PC-9 (cell line): ENCODE results near the gene RDH8. TPM values are rescaled to one million over a fixed set of nuclear protein-coding genes. Genes with fewer than 3 reads are reported as not detected.

ENCODE experiments used
- BruUV-seq: library from RNA; stranded (reverse); fragments of 400-500 nt; replicated peaks from 2 replicates; lab custom pipeline; 2021; lab: Mats Ljungman, UMichigan
- CTCF ChIA-PET: fragments of 300-600 bp; sonication (Branson Sonifier 250); formaldehyde crosslinking; loops from one replicate; lab custom pipeline; 2022; ENCODE audit warnings: antibody characterized with exemption; lab: Charles Lee
- POLR2A ChIA-PET: fragments of 300-600 bp; sonication (Branson Sonifier 250); formaldehyde crosslinking; loops from one replicate; lab custom pipeline; 2022; ENCODE audit warnings: antibody characterized with exemption; ENCODE audit not compliant: unreplicated experiment; lab: Charles Lee
- DNase-seq, 2 experiments: peaks; one replicate each; pipeline versions ENCODE4 v3.0.0 to v3.0.0-alpha.2; 2015 to 2022; ENCODE audit warnings: mixed read lengths in 1 of 2
- H2AFZ ChIP-seq: fragments of 200-600 bp; sonication (generic); 2 replicates; pipeline ENCODE4 v1.8.1; 2017; ENCODE audit warnings: antibody characterized with exemption
- H3F3A ChIP-seq: fragments of 200-600 bp; sonication (generic); 2 replicates; pipeline ENCODE4 v1.8.1; 2017; ENCODE audit warnings: antibody characterized with exemption, mild to moderate bottlenecking, low read depth; ENCODE audit not compliant: insufficient read depth
- H3K27ac ChIP-seq: fragments of 200-600 bp; sonication (generic); 2 replicates; pipeline ENCODE4 v1.6.1; 2016; ENCODE audit warnings: mixed run types
- H3K27me3 ChIP-seq: fragments of 200-600 bp; sonication (generic); 2 replicates; pipeline ENCODE4 v1.6.1; 2016; ENCODE audit warnings: low read depth, mixed run types; ENCODE audit not compliant: insufficient read depth
- H3K36me3 ChIP-seq: fragments of 200-600 bp; sonication (generic); 2 replicates; pipeline ENCODE4 v1.6.1; 2016; ENCODE audit warnings: low read depth, mixed run types
- H3K4me1 ChIP-seq: fragments of 200-600 bp; sonication (generic); replicated peaks from 2 replicates; pipeline ENCODE4 v1.6.1; 2016; ENCODE audit warnings: mixed run types; ENCODE audit not compliant: insufficient read depth
- H3K4me2 ChIP-seq: fragments of 200-600 bp; sonication (generic); 2 replicates; pipeline ENCODE4 v1.6.1; 2017; ENCODE audit warnings: mixed run types
- H3K4me3 ChIP-seq: fragments of 200-600 bp; sonication (generic); 2 replicates; pipeline ENCODE4 v1.6.1; 2016; ENCODE audit warnings: mixed run types
- H3K79me2 ChIP-seq: fragments of 200-600 bp; sonication (generic); 2 replicates; pipeline ENCODE4 v1.6.1; 2017; ENCODE audit warnings: low read depth, mixed run types
- H3K9me2 ChIP-seq: fragments of 200-600 bp; sonication (generic); 2 replicates; pipeline ENCODE4 v1.8.1; 2017; ENCODE audit warnings: mild to moderate bottlenecking; ENCODE audit not compliant: insufficient read depth
- H3K9me3 ChIP-seq: fragments of 200-600 bp; sonication (generic); 2 replicates; pipeline ENCODE4 v1.8.1; 2016; ENCODE audit warnings: low read depth; ENCODE audit not compliant: insufficient read depth
- H4K20me1 ChIP-seq: fragments of 200-600 bp; sonication (generic); 2 replicates; pipeline ENCODE4 v1.8.1; 2017; ENCODE audit not compliant: insufficient read depth
- EZH2 ChIP-seq: fragments of 200-600 bp; sonication (generic); IDR thresholded peaks from 2 replicates; pipeline ENCODE4 v1.8.0; 2017; ENCODE audit warnings: antibody characterized with exemption, low read depth
- intact Hi-C: fragments of 100-400 bp; cut with micrococcal nuclease; formaldehyde crosslinking; loops from one replicate; pipeline ENCODE4 v1.10.0; 2022; ENCODE audit not compliant: unreplicated experiment
- total RNA-seq: library from RNA; stranded (reverse); gene quantifications from 2 replicates; pipeline ENCODE4 v1.2.3, GENCODE V29; 2021
- TF ChIP-seq, protein P1 (sequence below): fragments of 200-600 bp; sonication (generic); conservative IDR thresholded peaks from 2 replicates; pipeline ENCODE4 v1.6.1; 2017; ENCODE audit warnings: mixed run types, antibody characterized with exemption, mild to moderate bottlenecking, moderate library complexity

The RDH8 gene
- total RNA-seq, 1 experiment from 2014 or later, result not detected

DNA sequence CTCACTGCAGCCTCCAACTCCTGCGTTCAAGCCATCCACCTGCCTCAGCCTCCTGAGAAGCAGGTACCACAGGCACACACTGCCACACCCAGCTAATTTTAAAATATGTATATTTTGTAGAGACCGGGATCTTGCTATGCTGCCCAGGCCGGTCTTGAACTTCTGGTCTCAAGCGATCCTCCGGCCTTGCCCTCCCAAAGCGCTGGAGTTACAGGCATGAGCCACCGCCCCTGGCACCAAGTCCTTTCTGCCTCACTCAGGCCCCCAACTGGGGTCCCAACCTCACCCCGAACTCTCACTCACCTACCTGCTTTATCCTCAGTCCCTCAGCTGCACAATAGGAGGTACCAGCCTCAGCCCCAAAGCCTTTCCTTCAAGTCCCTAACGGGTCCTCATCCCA is 2.3 kb upstream of the RDH8 start:
- BruUV-seq, result no TSS peak
- TF ChIP-seq EZH2, result no peak
- TF ChIP-seq, protein P1, sequence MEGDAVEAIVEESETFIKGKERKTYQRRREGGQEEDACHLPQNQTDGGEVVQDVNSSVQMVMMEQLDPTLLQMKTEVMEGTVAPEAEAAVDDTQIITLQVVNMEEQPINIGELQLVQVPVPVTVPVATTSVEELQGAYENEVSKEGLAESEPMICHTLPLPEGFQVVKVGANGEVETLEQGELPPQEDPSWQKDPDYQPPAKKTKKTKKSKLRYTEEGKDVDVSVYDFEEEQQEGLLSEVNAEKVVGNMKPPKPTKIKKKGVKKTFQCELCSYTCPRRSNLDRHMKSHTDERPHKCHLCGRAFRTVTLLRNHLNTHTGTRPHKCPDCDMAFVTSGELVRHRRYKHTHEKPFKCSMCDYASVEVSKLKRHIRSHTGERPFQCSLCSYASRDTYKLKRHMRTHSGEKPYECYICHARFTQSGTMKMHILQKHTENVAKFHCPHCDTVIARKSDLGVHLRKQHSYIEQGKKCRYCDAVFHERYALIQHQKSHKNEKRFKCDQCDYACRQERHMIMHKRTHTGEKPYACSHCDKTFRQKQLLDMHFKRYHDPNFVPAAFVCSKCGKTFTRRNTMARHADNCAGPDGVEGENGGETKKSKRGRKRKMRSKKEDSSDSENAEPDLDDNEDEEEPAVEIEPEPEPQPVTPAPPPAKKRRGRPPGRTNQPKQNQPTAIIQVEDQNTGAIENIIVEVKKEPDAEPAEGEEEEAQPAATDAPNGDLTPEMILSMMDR, result no peak
- Histone ChIP-seq H3F3A (no peaks in the 10 kb centered on the region), H3K9me2 (no peaks in the 10 kb centered on the region), H3K27me3 (peaks cover 91% of the 10 kb centered on the region), H3K36me3 (no peaks in the 10 kb centered on the region), H3K4me3 (no peak overlapping the region), H3K9me3 (no peaks in the 10 kb centered on the region), H3K79me2 (no peaks in the 10 kb centered on the region), H3K4me2 (no peak overlapping the region), H3K27ac (no peak overlapping the region), H3K4me1 (no peaks in the 10 kb centered on the region), H4K20me1 (no peaks in the 10 kb centered on the region; the same call in 1 of the 2 replicates), H2AFZ (no peak overlapping the region)
- ChIA-PET CTCF (interaction anchor here (0.6 kb wide), 1 partner anchor 11 kb away, joined by 5 read pairs; no protein-coding TSS in a partner anchor), POLR2A (no interaction called here)
- intact Hi-C loops, result no loop called here
- DNase-seq, result no peak

DNA sequence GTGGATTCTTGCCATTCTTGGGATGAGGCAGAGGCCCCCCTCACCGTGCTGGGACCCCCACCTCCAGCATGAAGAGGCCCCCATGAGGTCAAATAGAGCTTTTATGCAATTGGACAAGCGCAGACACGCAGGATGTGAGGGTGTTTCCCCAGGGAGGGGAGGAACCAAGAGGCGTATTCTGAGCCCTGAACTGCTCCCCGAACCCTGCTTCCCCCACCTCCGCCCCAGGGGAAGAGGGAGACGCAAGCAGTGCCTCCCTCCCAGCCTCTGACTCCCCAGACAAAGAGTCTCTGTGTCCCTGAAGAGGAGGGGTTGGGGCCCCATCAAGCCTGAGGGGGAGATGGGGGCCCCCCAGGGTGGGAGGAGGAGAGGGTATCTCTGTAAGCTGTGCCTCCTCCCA is 1.3 kb upstream of the RDH8 start:
- no peak overlapping the region for H3K27ac ChIP-seq
- no peak for TF ChIP-seq EZH2
- TF ChIP-seq, protein P1, result no peak

DNA sequence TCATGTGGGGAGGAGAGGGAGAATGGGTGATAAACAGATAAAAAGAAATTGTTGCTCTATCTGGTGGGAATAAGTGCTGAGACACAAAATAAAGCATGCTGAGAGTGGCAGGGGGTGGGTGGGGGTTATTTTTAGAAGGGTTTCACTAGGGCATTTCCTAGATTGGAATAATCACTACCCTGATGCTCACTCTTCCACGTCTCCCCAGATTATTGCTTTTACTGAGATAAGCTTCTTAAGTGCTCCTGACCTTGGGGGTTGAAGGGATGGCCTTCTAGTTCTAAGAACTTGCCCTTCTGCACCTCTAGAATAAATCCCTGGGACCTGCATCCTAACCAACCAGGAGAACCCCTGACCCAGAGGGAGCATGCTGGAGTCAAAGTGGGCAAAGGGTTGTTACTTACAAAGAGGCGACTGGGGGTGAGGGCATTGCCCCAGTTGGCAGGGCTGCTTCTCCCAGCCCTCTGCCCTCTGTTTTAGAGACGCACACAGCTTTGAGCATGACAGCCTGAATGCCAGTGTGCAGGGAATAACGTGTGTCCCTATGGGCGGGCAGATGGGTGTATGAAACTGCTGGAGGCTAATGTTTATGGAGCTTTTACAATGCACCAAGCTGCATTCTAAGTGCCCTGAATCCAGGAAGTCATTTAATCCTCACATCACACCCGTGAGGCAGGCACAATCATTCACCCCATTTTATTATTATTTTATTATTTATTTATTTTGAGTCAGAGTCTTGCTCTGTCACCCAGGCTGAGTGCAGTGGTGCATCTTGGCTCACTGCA is 743 bp downstream of the RDH8 start:
- Histone ChIP-seq H3K27ac (no peak overlapping the region), H2AFZ (no peak overlapping the region), H3K79me2 (no peaks in the 10 kb centered on the region), H3K9me2 (no peaks in the 10 kb centered on the region), H3K4me3 (no peak overlapping the region), H3K4me2 (no peak overlapping the region), H3K36me3 (no peaks in the 10 kb centered on the region), H3K27me3 (peaks cover 75% of the 10 kb centered on the region), H3F3A (no peaks in the 10 kb centered on the region), H4K20me1 (no peaks in the 10 kb centered on the region), H3K4me1 (no peaks in the 10 kb centered on the region), H3K9me3 (no peaks in the 10 kb centered on the region)
- intact Hi-C loops, result no loop called here
- ChIA-PET POLR2A (no interaction called here), CTCF (no interaction called here)
- no peak for DNase-seq
- BruUV-seq, result no TSS peak
- TF ChIP-seq EZH2, result no peak
- TF ChIP-seq, protein P1, result no peak

More for the DNA sequence above, 1.3 kb upstream of the RDH8 start:
- Histone ChIP-seq H3K4me2 (no peak overlapping the region), H3K4me3 (no peak overlapping the region), H3K79me2 (no peaks in the 10 kb centered on the region), H2AFZ (no peak overlapping the region), H3K27me3 (peaks cover 83% of the 10 kb centered on the region), H3K9me2 (no peaks in the 10 kb centered on the region), H3K9me3 (no peaks in the 10 kb centered on the region), H3K36me3 (no peaks in the 10 kb centered on the region), H3K4me1 (no peaks in the 10 kb centered on the region), H3F3A (no peaks in the 10 kb centered on the region), H4K20me1 (no peaks in the 10 kb centered on the region; the same call in 1 of the 2 replicates)
- POLR2A ChIA-PET, result no interaction called here
- DNase-seq, result no peak
- CTCF ChIA-PET, result no interaction called here
- intact Hi-C loops, result no loop called here
- BruUV-seq, result no TSS peak
